Activated CD8-positive, alpha-beta memory T cell treated with anti-CD3 and anti-CD28 coated beads for 24 hours (primary cell): ENCODE results near the gene BANK1.
"Not testable (repeated sequence)": the region's sequence is repeated elsewhere in the genome, so short reads cannot be mapped to it uniquely, and the experiment has no call there.

Experiments
- DNase-seq: peaks from one replicate; pipeline ENCODE4 v3.0.0-alpha.2; 2020

BANK1 gene

DNA sequence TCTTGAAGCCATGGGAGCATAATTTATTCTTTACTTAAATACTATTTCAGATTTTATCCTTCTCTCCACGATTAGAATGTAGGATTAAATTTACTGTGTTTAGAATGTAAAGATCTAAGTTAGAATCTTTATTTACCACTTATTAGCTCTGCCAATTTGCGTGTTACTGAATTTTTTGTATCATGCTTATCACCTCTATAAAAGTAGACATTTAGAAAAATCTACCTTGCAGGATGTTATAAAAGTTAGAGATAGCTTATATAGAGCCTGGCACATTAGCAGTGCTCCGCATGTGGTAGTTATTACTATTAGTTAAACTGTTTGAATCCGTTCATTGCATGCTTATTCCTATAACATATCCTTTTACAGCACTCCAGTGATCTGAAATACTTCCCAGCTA, 97.9 kb downstream of the BANK1 start:
- DNase-seq, result no peak

DNA sequence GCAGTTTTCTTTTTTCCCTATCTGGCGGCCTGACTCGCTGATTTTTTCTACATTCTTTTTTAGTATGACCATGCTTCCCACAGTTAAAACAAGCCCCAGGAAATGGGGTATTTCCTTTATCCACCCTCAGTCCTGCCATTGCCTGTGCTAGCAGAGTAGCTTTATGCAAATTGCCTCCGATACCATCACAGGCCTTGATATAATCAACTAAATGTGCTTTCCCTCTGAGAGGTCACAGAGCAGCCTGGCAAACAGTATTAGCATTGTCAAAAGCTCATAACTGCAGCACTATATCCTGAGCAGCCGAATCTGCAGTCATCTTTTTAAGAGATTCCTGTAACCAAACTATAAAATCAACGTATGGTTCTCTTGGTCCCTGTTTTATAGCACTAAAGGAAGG, 115.0 kb downstream of the BANK1 start:
- not testable (repeated sequence) for DNase-seq

DNA sequence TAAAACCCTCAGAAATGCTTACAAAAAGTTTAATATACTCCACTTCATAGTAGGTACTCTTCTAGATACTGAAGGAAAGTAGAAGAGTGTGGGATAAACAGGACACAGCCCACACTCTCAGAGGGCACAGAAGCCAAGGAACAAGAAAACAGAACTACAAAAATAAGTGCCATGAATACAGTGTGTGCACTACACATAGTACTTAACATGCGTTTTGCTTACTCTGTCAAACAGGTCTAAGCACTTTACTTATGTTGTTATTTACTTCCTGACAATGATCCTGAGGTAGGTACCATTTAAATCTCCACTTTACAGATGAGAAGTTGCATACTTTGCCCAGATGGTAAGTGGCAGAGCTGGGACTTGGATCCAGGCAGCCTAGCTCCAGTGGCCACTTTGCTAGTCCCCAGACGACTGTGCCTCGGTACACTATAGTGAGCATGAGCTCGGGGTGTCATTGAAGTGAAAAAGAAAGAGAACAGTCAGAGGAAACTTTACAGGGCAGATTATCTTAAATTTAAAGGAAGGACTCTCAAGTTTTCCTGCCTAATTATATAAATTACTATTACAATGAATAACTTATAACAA, 120.3 kb downstream of the BANK1 start:
- no peak for DNase-seq

DNA sequence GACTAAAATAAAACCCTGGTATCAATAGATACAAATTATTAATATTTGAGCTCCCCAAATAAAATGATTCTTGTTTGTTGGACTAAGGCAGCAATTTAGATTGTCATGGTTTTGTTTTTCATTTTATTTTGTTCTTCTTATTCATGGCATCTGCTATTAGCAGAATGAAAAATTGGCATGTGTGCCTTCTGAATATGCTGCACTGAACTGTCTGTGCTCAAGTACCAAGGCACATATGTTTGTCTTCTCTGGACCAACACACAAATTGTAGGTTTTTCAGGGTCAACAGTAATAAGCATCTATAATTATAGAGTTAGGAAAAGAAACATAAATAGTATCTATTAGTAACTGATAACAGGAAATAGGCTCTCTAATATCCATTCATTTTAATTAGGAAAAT, 121.1 kb downstream of the BANK1 start:
- no peak for DNase-seq

DNA sequence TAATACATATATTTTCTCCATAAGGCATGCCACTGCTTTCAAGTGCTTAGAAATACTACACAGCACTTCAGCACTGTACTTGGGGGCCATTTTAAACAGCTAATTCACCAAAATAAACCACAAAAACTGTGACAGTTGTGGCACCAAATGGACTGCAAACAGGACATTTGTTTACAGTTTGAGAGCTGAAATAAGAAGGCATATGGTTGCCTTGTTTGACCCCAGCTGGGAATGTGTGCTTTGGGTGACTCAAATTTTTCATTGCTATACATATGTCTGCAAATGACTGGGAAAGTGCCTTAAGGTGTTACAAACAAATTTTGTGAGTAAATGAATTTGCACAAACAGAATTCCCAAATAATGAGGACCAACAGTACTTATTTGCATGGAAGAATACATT, 124.2 kb downstream of the BANK1 start:
- no peak for DNase-seq

DNA sequence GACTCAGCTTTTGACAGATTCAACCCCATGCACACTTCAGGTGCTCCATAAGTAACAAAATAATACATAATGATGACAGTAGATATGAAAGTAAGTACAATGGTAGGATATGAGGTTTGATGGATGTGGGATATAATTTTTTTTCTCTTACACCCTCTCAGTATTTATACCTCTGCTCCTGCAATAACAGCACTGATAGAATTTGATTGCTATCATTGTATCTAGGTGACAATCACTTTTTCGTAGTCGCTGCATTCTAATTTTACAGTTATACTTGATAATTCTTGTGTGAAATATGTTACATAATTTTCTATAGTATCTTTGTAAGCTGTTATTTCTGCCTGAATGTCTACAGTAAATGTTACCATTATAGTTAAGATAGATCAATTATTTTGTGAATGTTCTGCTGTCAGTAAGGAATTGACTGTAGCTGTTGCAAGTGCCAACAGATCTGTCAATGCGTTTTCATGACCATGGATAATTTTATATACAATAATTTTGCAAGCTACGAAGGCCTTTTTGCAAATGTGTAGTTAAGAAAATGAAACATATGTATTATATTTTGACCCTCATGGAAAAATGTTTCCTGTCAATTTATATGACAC, 128.9 kb downstream of the BANK1 start:
- no peak for DNase-seq

DNA sequence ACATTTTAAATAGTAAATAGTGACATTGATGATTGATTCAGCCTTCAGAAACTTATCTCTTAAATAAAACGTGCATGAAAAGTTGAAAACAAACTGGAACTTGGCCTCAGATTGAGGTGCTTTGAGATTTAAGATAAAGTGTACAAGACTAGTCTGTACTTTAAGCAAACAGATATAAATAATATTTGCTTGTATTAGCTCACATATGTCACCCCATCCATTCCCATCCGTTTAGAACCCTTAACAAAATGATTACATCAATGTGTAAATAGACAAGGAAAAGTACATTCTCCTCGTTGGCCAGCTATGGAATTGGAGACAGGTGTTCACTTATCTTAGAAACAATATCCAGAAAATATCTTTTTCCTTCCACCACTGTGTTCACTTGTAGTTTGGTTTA, 130.8 kb downstream of the BANK1 start:
- DNase-seq, result no peak

DNA sequence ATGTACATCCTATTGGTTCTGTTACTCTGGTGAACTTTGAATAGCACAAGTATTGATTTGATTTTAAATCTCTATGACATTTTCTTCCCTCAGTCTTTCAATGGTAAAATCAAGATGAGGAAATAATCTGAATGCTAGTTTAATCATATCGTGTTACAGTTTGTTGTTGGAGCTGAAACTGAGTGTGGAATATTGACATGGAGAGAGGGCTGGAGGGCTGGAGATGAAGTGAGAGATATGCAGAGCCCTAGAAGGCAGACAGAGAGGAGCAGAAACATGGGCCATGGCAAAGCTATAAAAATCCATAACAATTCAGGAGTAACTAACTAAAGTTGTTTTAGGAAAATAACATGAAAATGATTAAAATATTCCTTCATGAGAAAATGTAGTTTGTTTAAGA, 141.1 kb downstream of the BANK1 start:
- DNase-seq, result no peak

DNA sequence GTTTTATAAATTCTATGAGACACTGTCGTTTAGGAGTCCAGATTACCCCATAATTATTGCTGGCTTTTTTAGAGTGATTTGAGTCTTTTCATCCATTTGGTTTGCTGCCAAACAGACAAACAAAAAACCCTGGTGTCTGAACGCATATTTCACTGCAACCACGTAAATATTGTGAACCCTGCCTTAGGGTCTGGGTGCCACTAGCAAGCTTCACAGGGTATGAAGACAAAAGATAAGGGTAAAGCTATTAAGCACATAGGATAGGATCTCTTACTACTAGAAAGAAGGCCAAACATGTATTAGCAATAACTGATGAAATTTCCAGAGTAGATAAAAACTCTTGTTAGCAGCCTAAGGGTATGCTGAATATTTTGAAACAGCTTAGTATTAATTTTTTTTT, 143.3 kb downstream of the BANK1 start:
- no peak for DNase-seq

DNA sequence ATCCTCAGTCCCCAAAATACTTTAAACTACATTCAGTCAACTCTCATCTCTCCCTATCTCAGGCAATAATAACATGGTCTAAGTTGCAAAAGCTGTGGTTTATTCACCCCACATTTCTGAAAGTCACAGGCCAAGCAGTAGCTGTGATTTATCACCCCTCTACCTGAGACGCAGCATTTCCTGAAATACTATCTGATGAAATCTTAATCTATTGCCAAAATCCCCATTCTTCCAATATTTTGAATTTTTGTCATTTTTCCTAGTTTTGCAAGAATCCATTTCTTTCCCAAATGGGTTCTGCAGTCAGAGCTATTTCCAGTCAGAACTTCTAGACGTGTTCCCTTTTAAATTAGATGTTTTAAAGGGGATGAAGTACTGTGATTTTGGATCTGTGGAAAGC, 148.3 kb downstream of the BANK1 start:
- DNase-seq, result no peak

DNA sequence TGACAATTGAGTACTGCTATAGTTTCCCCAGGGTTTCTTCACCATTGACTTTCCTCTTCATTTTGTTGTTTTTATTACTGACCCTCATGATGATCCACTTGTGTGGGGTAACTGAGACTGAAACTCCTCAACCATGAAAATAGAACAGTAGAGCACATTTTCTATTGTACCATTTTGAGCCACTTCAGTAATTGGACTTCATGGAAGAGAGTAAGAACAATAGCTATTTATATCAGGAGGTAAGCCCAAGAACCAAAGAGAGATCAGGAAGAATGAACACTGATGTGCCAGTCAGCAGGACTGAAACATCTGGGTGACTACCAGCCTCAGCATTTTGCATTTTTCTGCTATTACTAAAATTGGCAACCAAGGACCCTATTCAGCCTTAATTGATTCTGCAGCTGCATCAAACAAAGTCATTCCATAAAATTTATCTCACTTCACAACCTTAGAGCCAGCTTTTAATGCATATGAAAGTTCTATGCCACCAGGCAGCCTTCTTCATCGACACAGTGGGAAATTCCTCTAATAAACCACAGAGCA, 151.4 kb downstream of the BANK1 start:
- DNase-seq, result no peak

DNA sequence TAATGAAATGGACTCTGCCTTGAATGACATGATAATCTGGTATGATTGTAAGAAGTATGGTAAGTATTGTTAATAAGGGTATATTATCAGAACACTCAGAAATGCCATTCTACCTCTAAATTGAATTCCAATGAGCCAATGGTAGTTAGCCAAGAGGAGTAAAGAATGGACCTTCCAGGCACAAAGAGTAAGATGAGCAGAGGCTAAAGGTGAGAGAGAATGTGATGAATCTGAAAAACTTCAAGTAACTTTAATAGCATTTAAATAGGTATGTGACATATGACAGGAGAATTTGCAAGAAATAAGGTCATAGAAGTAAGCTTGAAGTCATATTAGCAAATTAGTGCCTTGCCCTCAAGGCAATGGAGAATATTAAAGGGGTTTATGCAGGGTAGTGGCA, 152.4 kb downstream of the BANK1 start:
- no peak for DNase-seq

DNA sequence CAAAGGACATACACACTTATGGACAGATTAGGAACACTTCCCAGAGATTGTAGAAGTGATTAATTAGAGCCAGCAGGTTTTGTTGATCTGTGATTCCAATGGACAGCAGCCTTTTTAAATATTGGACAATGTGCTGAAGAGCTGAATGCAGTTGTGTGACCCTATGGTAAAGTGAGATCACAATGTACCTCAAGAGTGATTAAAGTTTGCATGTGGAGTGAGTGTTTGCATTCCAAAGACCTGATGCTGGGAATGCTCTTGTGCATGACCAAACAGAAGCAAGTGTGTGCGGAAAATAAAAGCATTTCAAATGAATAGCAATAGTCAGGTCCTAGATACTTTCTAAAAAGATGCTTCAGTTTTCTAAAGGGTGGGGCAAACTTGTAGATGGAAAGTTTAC, 154.1 kb downstream of the BANK1 start:
- no peak for DNase-seq

DNA sequence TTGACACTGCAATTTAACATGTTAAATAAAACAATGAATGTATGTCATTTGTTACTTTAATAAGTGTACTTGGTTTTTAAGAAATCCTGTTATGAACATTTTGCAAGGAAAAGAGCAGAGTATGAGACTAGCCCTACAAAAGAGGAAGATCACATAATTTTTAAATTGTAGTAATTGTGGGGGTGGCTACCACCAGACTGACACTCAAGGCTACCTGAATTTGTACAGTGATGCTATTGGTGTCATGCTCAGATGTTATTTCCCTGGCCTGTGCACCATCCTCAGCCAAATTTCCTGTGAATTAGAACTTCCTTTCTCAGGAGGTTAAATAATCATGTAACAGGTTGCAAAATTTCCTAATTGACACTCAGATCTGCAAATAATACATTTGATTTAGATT, 157.5 kb downstream of the BANK1 start:
- no peak for DNase-seq

DNA sequence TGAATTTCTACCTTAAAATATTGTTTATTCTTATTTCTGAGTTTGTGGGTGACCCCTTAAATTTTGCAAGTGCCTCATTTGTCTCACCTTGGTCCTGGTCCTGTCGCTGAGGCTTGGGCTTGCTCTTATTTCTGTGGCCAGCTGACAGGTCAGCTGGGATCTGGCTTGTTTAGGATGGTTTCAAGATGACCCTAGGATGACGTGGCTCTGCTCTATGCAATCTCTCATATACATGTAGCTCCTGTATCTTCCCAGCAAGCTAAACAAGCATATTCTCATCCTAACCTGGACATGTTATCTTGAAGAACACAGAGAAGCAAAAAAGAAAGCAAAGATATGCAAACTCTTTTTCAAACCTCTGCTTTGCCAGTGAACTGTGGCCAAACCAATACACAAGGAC, 158.4 kb downstream of the BANK1 start:
- no peak for DNase-seq

DNA sequence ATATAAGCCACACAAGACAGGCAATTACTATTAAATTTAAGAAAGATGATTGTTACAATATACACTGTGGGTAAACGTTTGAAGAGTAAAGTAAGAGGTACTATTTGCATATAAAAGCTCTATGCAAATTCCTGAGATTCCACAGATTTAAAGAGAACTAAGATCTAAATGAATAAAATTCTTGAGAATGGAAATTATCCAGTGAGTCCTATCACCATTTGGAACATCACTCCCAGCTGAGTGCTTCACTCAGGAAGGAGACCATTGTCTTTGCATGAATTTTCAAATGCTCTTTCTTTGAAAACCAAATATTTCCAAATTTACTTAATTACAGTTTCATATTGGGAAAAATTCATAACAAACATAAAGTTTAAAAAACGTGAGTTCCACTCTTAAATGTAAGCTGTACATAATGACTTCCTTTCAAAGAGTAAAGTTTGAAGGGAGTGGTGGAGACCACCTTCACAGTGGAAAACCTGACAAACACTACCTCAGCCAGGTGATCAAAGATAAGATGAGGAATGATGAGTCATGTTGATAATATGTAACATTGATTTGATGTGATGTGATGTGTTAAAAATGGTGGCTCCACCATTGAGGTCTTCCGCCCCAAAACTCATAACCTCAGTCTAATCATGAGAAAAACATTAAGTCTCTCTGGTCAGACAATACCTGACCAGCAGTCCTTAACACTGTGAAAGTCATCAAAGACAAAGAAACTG, 159.9 kb downstream of the BANK1 start:
- DNase-seq, result no peak

DNA sequence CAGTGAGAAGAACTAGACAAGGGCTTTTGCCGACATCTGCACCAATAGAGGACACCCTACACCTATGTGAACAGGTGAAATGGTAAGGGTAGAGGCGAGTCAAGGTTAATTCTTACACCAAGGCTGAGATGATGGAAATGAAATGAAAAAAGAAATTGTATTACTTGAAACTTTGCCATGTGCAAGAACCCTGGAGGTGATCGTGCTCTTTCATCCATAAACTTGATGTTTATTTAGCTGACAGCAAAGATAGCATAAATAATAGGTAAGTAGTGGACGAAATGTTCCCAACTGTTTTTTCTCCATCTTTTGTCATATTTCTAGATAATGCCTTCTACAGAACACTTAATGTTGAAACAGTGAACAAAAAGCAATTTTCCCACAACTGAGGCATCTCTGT, 162.5 kb downstream of the BANK1 start:
- DNase-seq, result no peak

DNA sequence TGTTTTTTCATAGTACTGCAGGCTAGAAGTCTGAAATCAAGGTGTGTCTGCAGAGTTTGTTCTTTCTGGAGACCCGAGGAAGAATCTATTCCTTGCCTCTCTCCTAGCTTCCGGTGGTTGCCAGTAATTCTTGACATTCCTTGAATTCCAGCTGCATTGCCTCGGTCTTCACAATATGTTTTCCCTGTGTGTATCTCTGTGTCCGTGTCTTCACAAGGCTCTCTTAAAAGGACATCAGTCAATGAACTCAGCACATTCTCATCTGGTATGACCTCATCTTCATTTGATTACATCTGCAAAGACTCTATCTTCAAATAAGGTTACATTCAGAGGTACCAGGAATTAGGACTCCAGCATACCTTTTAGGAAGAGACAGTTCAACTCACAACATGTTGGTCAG, 163.4 kb downstream of the BANK1 start:
- no peak for DNase-seq

DNA sequence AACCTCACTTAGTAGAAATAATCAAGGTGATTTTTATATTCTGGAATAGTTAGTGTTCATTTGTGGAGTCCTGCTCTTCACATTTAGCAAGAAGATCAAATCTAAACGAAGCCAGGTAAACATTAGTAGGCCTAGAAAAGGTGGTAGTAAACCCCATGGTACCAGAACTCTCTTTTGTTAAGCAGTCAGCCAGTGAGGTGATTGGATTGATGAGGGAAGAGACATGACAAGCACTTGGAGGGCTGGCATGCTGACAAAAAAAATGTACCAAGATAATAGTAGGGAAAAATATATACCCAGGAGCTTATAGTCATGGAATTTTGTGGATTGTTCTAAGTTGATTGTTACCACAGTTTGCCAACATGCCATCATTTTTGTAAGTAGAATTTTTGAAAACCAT, 163.8 kb downstream of the BANK1 start:
- no peak for DNase-seq

DNA sequence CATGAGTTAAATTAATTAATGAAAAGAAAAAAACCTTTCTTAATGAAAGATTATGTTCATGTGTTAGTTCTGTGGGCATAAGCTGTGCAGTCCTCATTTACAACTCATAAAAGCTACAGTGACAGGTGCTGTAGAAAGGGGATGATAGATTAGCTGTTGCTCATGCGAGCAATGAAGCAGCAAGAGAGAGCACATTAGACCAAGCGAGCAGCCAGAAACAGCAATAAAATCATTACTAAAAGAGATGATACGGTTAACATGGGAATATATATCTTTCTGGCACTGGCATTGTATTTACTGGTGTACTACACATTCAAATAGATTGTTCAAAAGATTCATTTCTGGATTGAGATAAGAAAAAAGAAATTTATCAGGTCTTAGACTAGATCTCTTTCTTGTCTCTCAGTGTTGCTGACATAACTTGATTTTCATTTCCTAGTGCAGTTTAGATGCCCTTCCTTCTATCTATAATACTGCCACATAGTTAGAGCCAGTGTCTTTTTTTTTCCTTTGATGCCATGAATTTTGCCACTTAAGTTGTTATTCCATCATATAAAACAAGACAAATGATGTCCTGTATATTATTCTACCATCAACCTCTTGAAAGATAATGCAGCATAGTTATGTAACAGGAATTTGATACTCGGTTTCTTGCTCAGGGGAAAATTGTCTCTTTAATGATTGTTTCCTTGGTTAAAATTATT, 164.6 kb downstream of the BANK1 start:
- DNase-seq, result no peak

DNA sequence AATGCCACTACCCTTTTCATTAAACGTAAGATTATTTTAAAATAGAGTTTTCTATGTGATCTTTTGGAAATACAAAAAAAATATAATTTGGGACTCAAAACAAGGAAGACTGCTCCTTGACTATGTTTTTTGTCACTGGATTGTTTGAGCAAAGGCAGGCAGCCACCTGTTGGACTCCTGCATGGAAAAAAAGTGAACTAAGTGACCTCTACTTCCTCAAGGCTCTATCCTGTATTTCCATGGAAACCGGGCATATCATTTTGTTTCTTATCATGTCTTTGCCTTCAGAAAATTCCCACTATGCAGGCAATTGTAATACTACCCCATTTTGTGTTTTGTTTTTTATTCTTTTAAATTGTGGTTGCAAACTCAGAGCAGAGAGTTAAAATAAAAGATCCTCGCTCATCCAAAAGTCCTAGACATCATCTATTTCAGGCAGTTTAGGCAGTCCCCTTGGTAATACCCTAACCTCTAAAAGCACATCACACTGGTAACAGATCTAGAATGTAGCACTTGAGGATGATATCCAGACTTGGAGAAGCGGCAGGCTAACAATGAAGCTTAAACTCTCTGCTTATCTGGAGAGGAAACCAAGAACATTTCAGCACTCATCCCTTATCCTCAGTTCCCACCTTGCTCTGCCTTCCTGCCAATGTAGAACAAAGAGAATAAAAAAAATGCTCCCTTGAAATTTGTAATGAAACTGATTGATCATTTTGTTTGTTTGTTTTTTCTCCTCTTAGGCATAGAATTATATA, 165.7 kb downstream of the BANK1 start:
- no peak for DNase-seq

DNA sequence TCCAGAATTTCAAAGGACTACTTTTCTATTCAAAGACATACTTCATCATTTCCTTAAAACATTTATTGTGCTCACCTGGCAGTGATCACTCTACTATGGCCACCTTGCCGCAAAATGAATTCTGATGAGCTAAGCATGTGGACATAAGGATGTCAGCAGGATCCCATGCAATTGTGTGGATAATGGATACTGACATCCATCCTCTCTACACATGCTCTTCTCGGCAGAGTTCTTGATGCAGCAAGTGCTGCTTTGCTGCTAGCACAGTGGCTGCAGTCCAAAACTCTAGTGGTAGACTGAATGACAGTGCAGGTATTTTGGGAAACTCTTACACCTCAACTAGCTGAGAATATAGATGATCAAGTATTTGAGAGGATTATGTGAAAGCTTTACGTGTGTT, 168.0 kb downstream of the BANK1 start:
- no peak for DNase-seq

DNA sequence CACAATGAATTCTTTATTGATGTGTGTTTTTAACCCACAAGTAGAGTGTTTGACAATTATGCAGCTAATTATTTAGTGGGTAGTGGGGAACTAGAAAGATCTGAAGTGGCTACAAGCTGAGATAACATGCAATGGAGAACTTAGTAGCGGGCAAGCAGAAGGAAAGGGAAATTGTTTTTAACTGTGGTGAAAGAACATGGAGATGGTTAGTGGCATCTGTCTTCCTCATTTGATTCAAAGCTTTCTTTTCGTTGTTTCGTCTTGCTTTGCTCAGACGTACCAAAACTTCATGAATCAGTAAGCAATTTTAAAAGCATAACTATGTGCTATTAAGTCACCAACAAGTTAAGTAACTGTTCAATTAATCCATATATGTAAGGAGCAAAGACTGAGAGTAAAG, 169.9 kb downstream of the BANK1 start:
- no peak for DNase-seq
